ENCODE results near the gene KDM6A. TPM values are rescaled to one million over a fixed set of nuclear protein-coding genes. Genes with fewer than 3 reads are reported as not detected.

The KDM6A gene
- total and polyA plus RNA-seq, 2 donors (not counting 3 experiments of a cell fraction or from before 2014, with no cell fraction given), result 9.0 to 20.6 TPM

DNA sequence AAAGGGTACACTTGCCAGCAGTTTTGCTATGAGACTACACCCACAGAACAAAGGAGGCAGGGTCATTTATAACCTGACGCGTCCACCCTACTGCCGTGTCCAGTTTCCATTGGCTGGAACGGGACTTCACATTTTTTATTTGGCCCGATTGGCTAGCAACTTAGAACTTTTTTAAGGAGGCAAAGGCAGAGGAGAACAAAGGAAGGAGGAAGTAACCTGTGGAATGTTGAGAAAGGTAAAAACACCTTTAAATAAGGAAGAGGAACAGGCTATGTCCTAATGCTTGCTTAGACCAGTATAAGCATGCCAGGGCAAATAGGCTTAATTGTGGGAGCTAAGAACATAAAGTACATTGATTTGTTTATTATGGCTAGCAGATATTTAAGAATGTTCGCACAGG is 18.7 kb downstream of the KDM6A start:
- no peak overlapping the region for H3K4me3 ChIP-seq (replicated peaks in 1 of 3; ENCODE audit: insufficient read depth in 1 of 3, low read depth in 1 of 3, low read length in 3 of 3)
- POLR2A ChIA-PET, result no interaction called here
- H3K79me2 ChIP-seq (ENCODE audit: control insufficient read depth, insufficient read depth, low read length), result peaks cover 80% of the 10 kb centered on the region
- no peak overlapping the region for H3K9ac ChIP-seq (replicated peaks; ENCODE audit: extremely low read depth, insufficient read depth, low read length)
- no peaks in the 10 kb centered on the region for H3K36me3 ChIP-seq (ENCODE audit: control insufficient read depth in 2 of 2, extremely low read depth in 1 of 2, insufficient read depth in 2 of 2, low read length in 2 of 2)
- TF ChIP-seq, protein P1, sequence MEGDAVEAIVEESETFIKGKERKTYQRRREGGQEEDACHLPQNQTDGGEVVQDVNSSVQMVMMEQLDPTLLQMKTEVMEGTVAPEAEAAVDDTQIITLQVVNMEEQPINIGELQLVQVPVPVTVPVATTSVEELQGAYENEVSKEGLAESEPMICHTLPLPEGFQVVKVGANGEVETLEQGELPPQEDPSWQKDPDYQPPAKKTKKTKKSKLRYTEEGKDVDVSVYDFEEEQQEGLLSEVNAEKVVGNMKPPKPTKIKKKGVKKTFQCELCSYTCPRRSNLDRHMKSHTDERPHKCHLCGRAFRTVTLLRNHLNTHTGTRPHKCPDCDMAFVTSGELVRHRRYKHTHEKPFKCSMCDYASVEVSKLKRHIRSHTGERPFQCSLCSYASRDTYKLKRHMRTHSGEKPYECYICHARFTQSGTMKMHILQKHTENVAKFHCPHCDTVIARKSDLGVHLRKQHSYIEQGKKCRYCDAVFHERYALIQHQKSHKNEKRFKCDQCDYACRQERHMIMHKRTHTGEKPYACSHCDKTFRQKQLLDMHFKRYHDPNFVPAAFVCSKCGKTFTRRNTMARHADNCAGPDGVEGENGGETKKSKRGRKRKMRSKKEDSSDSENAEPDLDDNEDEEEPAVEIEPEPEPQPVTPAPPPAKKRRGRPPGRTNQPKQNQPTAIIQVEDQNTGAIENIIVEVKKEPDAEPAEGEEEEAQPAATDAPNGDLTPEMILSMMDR (IDR thresholded peaks at IDR 0.05; ENCODE audit: extremely low read depth in 1 of 2, insufficient read depth in 1 of 2, low read depth in 1 of 2, low read length in 2 of 2), result no peak
- no peak for TF ChIP-seq POLR2A (IDR thresholded peaks at IDR 0.05; ENCODE audit: low read depth, low read length)
- BruUV-seq (replicated peaks), result no TSS peak
- FAIRE-seq (no peak), DNase-seq (ENCODE audit: low read depth, low spot score) (no peak)
- H2AFZ ChIP-seq (ENCODE audit: low read depth, low read length), result no peak overlapping the region
- H3K4me2 ChIP-seq (ENCODE audit: insufficient read depth, low read length), result no peak overlapping the region
- H3K9me1 ChIP-seq (replicated peaks; ENCODE audit: control insufficient read depth, extremely low read depth, insufficient read depth, low read length), result no peaks in the 10 kb centered on the region
- dilution Hi-C loops (cut with MboI; ENCODE audit: extremely low pct_ligation_motif_present, low sequenced_read_pairs), result no loop called here
- no peak overlapping the region for H3K27ac ChIP-seq (ENCODE audit: insufficient read depth, low read depth, low read length)
- H3K4me1 ChIP-seq (ENCODE audit: control insufficient read depth, extremely low read depth, insufficient read depth, low read length), result peaks cover 2% of the 10 kb centered on the region
- no peaks in the 10 kb centered on the region for H3K9me3 ChIP-seq (replicated peaks; ENCODE audit: control insufficient read depth, insufficient read depth, low read length)
- H4K20me1 ChIP-seq (replicated peaks; ENCODE audit: control insufficient read depth, extremely low read depth, insufficient read depth, low read length), result peaks cover 2% of the 10 kb centered on the region
- CTCF ChIA-PET, result no interaction called here
- intact Hi-C loops (cut with micrococcal nuclease), result no loop called here
- H3K27me3 ChIP-seq (ENCODE audit: control insufficient read depth in 2 of 2, insufficient read depth in 2 of 2, low read length in 2 of 2), result no peaks in the 10 kb centered on the region

DNA sequence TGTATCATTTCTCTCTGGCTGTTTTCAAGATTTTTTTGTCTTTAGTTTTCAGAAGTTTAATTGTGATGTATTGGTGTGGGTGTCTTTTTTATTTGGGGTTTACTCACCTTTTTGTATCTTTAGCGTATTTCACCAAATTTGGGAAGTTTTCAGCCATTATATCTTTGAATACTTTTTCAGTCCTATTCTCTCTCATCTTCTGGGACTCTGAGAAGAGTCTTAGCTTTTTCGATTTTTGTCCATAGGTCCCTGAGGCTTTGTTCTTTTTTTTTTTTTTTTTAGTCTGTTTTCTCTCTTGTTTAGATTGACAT is 23.8 kb downstream of the KDM6A start:
- H2AFZ ChIP-seq (ENCODE audit: low read depth, low read length), result no peak overlapping the region
- no TSS peak for BruUV-seq (replicated peaks)
- H3K9me1 ChIP-seq (replicated peaks; ENCODE audit: control insufficient read depth, extremely low read depth, insufficient read depth, low read length), result no peaks in the 10 kb centered on the region
- intact Hi-C loops (cut with micrococcal nuclease), result no loop called here
- H3K4me3 ChIP-seq (replicated peaks in 1 of 3; ENCODE audit: insufficient read depth in 1 of 3, low read depth in 1 of 3, low read length in 3 of 3), result no peak overlapping the region
- H3K4me1 ChIP-seq (ENCODE audit: control insufficient read depth, extremely low read depth, insufficient read depth, low read length), result no peaks in the 10 kb centered on the region
- H3K27me3 ChIP-seq (ENCODE audit: control insufficient read depth in 2 of 2, insufficient read depth in 2 of 2, low read length in 2 of 2), result no peaks in the 10 kb centered on the region
- H3K27ac ChIP-seq (ENCODE audit: insufficient read depth, low read depth, low read length), result no peak overlapping the region
- no peak for DNase-seq (ENCODE audit: low read depth, low spot score)
- H3K79me2 ChIP-seq (ENCODE audit: control insufficient read depth, insufficient read depth, low read length), result peaks cover 80% of the 10 kb centered on the region
- peaks cover 2% of the 10 kb centered on the region for H4K20me1 ChIP-seq (replicated peaks; ENCODE audit: control insufficient read depth, extremely low read depth, insufficient read depth, low read length)
- dilution Hi-C loops (cut with MboI; ENCODE audit: extremely low pct_ligation_motif_present, low sequenced_read_pairs), result no loop called here
- H3K9ac ChIP-seq (replicated peaks; ENCODE audit: extremely low read depth, insufficient read depth, low read length), result no peak overlapping the region
- H3K36me3 ChIP-seq (ENCODE audit: control insufficient read depth in 2 of 2, extremely low read depth in 1 of 2, insufficient read depth in 2 of 2, low read length in 2 of 2), result no peaks in the 10 kb centered on the region
- no peak for TF ChIP-seq GATA2 (IDR thresholded peaks at IDR 0.05; ENCODE audit: insufficient read depth, insufficient read length, low read depth, low read length)
- no peak for TF ChIP-seq POLR2A (IDR thresholded peaks at IDR 0.05; ENCODE audit: low read depth, low read length)
- TF ChIP-seq JUN (IDR thresholded peaks at IDR 0.05; ENCODE audit: borderline replicate concordance, insufficient read depth, insufficient read length, low read depth), result no peak
- no peak for TF ChIP-seq MYC (IDR thresholded peaks at IDR 0.05; ENCODE audit: low read depth, low read length)
- no peak for TF ChIP-seq FOS (IDR thresholded peaks at IDR 0.05; ENCODE audit: borderline replicate concordance, insufficient read depth, low read length)
- no peak for TF ChIP-seq POLR2AphosphoS5 (IDR thresholded peaks at IDR 0.05; ENCODE audit: insufficient read depth, low read depth, low read length)
- TF ChIP-seq, protein P2, sequence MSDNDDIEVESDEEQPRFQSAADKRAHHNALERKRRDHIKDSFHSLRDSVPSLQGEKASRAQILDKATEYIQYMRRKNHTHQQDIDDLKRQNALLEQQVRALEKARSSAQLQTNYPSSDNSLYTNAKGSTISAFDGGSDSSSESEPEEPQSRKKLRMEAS (IDR thresholded peaks at IDR 0.05; ENCODE audit: insufficient read depth, insufficient read length), result no peak
- no peak for TF ChIP-seq EZH2 (IDR thresholded peaks at IDR 0.05; ENCODE audit: borderline replicate concordance, low read depth, low read length, severe bottlenecking)
- TF ChIP-seq, protein P1 (IDR thresholded peaks at IDR 0.05; ENCODE audit: extremely low read depth in 1 of 2, insufficient read depth in 1 of 2, low read depth in 1 of 2, low read length in 2 of 2), result no peak
- no peak overlapping the region for H3K4me2 ChIP-seq (ENCODE audit: insufficient read depth, low read length)
- FAIRE-seq, result no peak
- CTCF ChIA-PET, result interaction anchor here (0.7 kb wide), 1 partner anchor 21 kb away, joined by 3 read pairs; no protein-coding TSS in a partner anchor
- POLR2A ChIA-PET, result no interaction called here
- H3K9me3 ChIP-seq (replicated peaks; ENCODE audit: control insufficient read depth, insufficient read depth, low read length), result no peaks in the 10 kb centered on the region
